Posterior vena cava (tissue), 2 donors: ENCODE results near the gene ABCA2. TPM values are rescaled to one million over a fixed set of nuclear protein-coding genes. Genes with fewer than 3 reads are reported as not detected.
A peak's percentile ranks its signal among the peaks of the same experiment; 100 is the strongest.

Experiments used
- DNase-seq: peaks from one replicate; pipeline ENCODE4 v3.0.0-alpha.2; 2020; ENCODE audit warnings: low spot score
- intact Hi-C, 2 donors: fragments of 100-400 bp; cut with DNase I; formaldehyde crosslinking; loops; one replicate each; pipeline versions ENCODE4 v1.14.1 to v1.14.2; 2022 to 2023
- total RNA-seq, 2 donors: library from RNA; stranded (reverse); fragmentation: NEBNext Ultra II Directional; extraction: Animal tissue kit (Norgen Biotek cat#: 25700); gene quantifications; one replicate each; pipeline ENCODE4 v1.2.1, GENCODE V29; 2021
- donor health status: DM: yes; HTN: yes; CAD: no.
- donor health status: DM: yes; HTN: yes; CAD: no.

ABCA2 gene
- total RNA-seq, 2 donors from 2014 or later = 30.8 to 32.8 TPM

- no peak for DNase-seq
- intact Hi-C loops = no loop called here
These were observed 33.7 kb downstream of the ABCA2 start for GRCh38 chr9:136994180-136994887.

- intact Hi-C loops = no loop called here
- no peak for DNase-seq
These were observed 35.1 kb downstream of the ABCA2 start for GRCh38 chr9:136992819-136993369.

- intact Hi-C loops = no loop called here
- DNase-seq = peak; percentile 98
These were observed 35.8 kb downstream of the ABCA2 start, which contains the start of gene PAXX for GRCh38 chr9:136991993-136992818. Gene PAXX, plus strand, starts transcription at chr9:136992422. Its CDS starts 22 bp downstream, at chr9:136992444.

GRCh38 chr9:136990242-136990911 is 37.7 kb downstream of the ABCA2 start:
- intact Hi-C loops = no loop called here
- DNase-seq = no peak

- DNase-seq = no peak
- intact Hi-C loops = no loop called here
These were observed 39.2 kb downstream of the ABCA2 start for GRCh38 chr9:136988872-136989271.

GRCh38 chr9:136985853-136986252 is 42.2 kb downstream of the ABCA2 start:
- DNase-seq = no peak
- intact Hi-C loops = no loop called here

GRCh38 chr9:136985027-136985602 is 42.9 kb downstream of the ABCA2 start:
- intact Hi-C loops = no loop called here
- DNase-seq = no peak

GRCh38 chr9:136984464-136985026 is 43.5 kb downstream of the ABCA2 start:
- intact Hi-C loops = no loop called here
- DNase-seq = no peak

- intact Hi-C loops = no loop called here
- DNase-seq = no peak
These were observed 44.3 kb downstream of the ABCA2 start for GRCh38 chr9:136983656-136984314.

- intact Hi-C loops = no loop called here
- no peak for DNase-seq
These were observed 44.9 kb downstream of the ABCA2 start for GRCh38 chr9:136983167-136983566.

GRCh38 chr9:136982232-136983051 is 45.6 kb downstream of the ABCA2 start, which contains the start of gene LCNL1:
Gene LCNL1, plus strand, starts transcription at chr9:136982993. Its CDS starts 594 bp downstream, at chr9:136983587.
- intact Hi-C loops = no loop called here
- DNase-seq = no peak

GRCh38 chr9:136981588-136982231 is 46.3 kb downstream of the ABCA2 start:
- no peak for DNase-seq
- intact Hi-C loops = no loop called here

- no peak for DNase-seq
- intact Hi-C loops = no loop called here
These were observed 47.2 kb downstream of the ABCA2 start for GRCh38 chr9:136980669-136981478.

- DNase-seq = no peak
- intact Hi-C loops = no loop called here
These were observed 48.1 kb downstream of the ABCA2 start for GRCh38 chr9:136979769-136980587.

GRCh38 chr9:136978865-136979544 is 49.0 kb downstream of the ABCA2 start:
- no peak for DNase-seq
- intact Hi-C loops = no loop called here
